HG03175 (cell line): ENCODE measurements around the gene KBTBD6.
"Not testable (repeated sequence)": the region's sequence is repeated elsewhere in the genome, so short reads cannot be mapped to it uniquely, and the experiment has no call there.

Source experiments
- ATAC-seq: cut with Tn5 transposase; IDR thresholded peaks from one replicate; pipeline ENCODE4 v1.9.1; 2021; ENCODE audit warnings: mild to moderate bottlenecking, moderate library complexity; ENCODE audit not compliant: unreplicated experiment

The KBTBD6 gene

GRCh38 chr13:41136396-41137031, 3.9 kb upstream of the KBTBD6 start:
- ATAC-seq = no peak

GRCh38 chr13:41133951-41134350, 1.3 kb upstream of the KBTBD6 start:
- ATAC-seq = no peak

GRCh38 chr13:41131660-41132511, 716 bp downstream of the KBTBD6 start:
- ATAC-seq = peak; percentile 11

GRCh38 chr13:41131189-41131588, 1.4 kb downstream of the KBTBD6 start:
- ATAC-seq = not testable (repeated sequence)

- no peak for ATAC-seq
Observed at GRCh38 chr13:41130356-41130755, 2.2 kb downstream of the KBTBD6 start.

- no peak for ATAC-seq
Observed at GRCh38 chr13:41127701-41128100, 4.9 kb downstream of the KBTBD6 start.

GRCh38 chr13:41122838-41123237, 9.8 kb downstream of the KBTBD6 start:
- no peak for ATAC-seq

GRCh38 chr13:41117869-41118268, 14.7 kb downstream of the KBTBD6 start:
- no peak for ATAC-seq

GRCh38 chr13:41111454-41111853, 21.1 kb downstream of the KBTBD6 start:
- no peak for ATAC-seq

GRCh38 chr13:41107584-41108014, 25.0 kb downstream of the KBTBD6 start:
- no peak for ATAC-seq

GRCh38 chr13:41107104-41107571, 25.5 kb downstream of the KBTBD6 start:
- ATAC-seq = no peak

GRCh38 chr13:41099986-41100385, 32.6 kb downstream of the KBTBD6 start:
- no peak for ATAC-seq

- no peak for ATAC-seq
Observed at GRCh38 chr13:41098761-41099160, 33.8 kb downstream of the KBTBD6 start.

GRCh38 chr13:41095681-41096080, 36.9 kb downstream of the KBTBD6 start:
- not testable (repeated sequence) for ATAC-seq

- no peak for ATAC-seq
Observed at GRCh38 chr13:41085961-41086585, 46.5 kb downstream of the KBTBD6 start.

GRCh38 chr13:41079725-41080124, 52.9 kb downstream of the KBTBD6 start:
- ATAC-seq = no peak
